ENCODE results near the gene FOXE3.

- TF ChIP-seq CTCF (IDR thresholded peaks at IDR 0.05): no peak
- no peak for TF ChIP-seq ZFX (IDR thresholded peaks at IDR 0.05; ENCODE audit: borderline replicate concordance)
Measured at GRCh38 chr1:47439819-47440598, 23.9 kb downstream of the FOXE3 start.
